ENCODE data around the gene RALB. TPM values are rescaled to one million over a fixed set of nuclear protein-coding genes. Genes with fewer than 3 reads are reported as not detected.
"Not testable (repeated sequence)": the region's sequence is repeated elsewhere in the genome, so short reads cannot be mapped to it uniquely, and the experiment has no call there.

RALB gene
- total and polyA plus RNA-seq, 7 experiments from 2014 or later: 8.7 to 119 (median 25.9) TPM

DNA sequence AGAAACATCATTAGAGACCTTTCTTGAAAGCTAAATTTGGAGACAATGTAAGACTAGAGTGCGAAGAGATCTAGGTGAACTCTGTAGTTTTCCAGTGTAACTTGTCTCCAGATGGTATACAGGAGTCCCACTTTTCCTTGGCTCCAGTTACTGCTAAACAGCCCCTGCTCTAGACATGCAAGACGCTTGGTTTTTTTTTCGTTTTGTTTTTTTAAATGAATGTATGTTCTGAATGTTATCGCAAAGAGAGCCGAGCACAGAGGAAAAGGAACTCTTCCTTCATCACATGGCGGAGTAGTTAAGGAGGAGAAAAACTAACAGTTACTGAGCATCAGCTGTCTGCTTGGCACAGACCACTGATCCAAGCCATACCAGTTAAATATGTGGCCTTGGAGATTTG, 2.4 kb downstream of the RALB start:
- POLR2A ChIA-PET: interaction anchor here (1.3 to 8.6 kb wide), 2 partner anchors 22 to 32 kb away, joined by 3 to 73 read pairs; partner anchors contain the start of gene TMEM185B
- Histone ChIP-seq H3K27ac (ENCODE audit: low read depth, low read length) (no peak overlapping the region), H3K36me3 (ENCODE audit: control insufficient read depth in 2 of 3, insufficient read depth in 3 of 3, low read length in 3 of 3) (peaks cover 0 to 4% (median 0%) of the 10 kb centered on the region in 3 experiments), H3K9me3 (ENCODE audit: control insufficient read depth in 2 of 3, low read length in 3 of 3) (no peaks in the 10 kb centered on the region), H3K4me3 (ENCODE audit: low read length) (no peak overlapping the region), H3K4me1 (ENCODE audit: control insufficient read depth in 2 of 2, insufficient read depth in 2 of 2, low read length in 2 of 2) (peaks cover 16% of the 10 kb centered on the region in 2 donors), H3K27me3 (ENCODE audit: control insufficient read depth in 2 of 2, insufficient read depth in 2 of 2, low read length in 2 of 2) (no peaks in the 10 kb centered on the region)
- H3K36me3 Mint-ChIP-seq: peaks cover 6 to 51% (median 12%) of the 10 kb centered on the region in 5 donors
- CTCF ChIA-PET: interaction anchor here (1.4 to 1.5 kb wide), 2 partner anchors 27 to 58 kb away, joined by 3 read pairs; no protein-coding TSS in a partner anchor
- peak overlapping the region in 7 of 9 donors; percentile 3 to 68 (median 42) for H3K27ac Mint-ChIP-seq
- peak overlapping the region in 9 of 10 donors; percentile 11 to 99 (median 89) for H3K4me3 Mint-ChIP-seq
- no peaks in the 10 kb centered on the region for H3K27me3 Mint-ChIP-seq
- intact Hi-C loops (cut with micrococcal nuclease): no loop called here
- ATAC-seq (no peak), DNase-seq (no peak)
- H3K9me3 Mint-ChIP-seq: peaks cover 0 to 13% (median 1%) of the 10 kb centered on the region in 11 donors
- peaks cover 41 to 71% (median 64%) of the 10 kb centered on the region in 7 donors for H3K4me1 Mint-ChIP-seq

DNA sequence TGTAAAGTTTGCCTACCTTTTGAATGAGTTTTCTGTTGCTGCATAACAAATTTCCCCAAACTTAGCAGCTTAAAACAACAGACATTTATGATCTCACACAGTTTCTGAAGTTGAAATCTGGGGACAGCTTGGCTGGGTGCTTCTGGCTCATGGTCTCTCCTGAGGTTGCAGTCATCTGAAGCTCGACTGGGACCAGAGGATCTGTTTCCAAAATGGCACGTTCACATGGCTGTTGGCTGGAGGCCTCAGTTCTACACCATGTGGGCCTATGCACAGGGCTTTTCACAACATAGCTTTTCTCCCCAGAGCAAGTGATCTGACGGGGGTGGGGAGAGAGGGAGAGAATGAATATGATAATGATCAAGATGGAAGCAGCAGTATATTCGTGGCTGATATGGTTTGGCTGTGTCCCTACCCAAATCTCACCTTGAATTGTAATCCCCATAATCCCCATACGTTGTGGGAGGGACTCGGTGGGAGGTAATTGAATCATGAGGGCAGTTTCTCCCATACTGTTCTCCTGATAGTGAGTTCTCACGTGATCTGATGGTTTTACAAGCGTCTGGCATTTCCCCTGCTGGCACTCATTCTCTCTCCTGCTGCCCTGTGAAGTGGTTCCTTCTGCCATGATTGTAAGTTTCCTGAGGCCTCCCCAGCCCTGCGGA, 3.5 kb downstream of the RALB start:
- Histone ChIP-seq H3K27ac (ENCODE audit: low read depth, low read length) (no peak overlapping the region), H3K4me3 (ENCODE audit: low read length) (no peak overlapping the region), H3K27me3 (ENCODE audit: control insufficient read depth in 2 of 2, insufficient read depth in 2 of 2, low read length in 2 of 2) (no peaks in the 10 kb centered on the region), H3K36me3 (ENCODE audit: control insufficient read depth in 2 of 3, insufficient read depth in 3 of 3, low read length in 3 of 3) (peaks cover 0 to 4% (median 0%) of the 10 kb centered on the region in 3 experiments), H3K4me1 (ENCODE audit: control insufficient read depth in 2 of 2, insufficient read depth in 2 of 2, low read length in 2 of 2) (peaks cover 16% of the 10 kb centered on the region in 2 donors), H3K9me3 (ENCODE audit: control insufficient read depth in 2 of 3, low read length in 3 of 3) (no peaks in the 10 kb centered on the region)
- H3K4me3 Mint-ChIP-seq: peak overlapping the region in 2 of 10 donors; percentile 20 to 61
- CTCF ChIA-PET: interaction anchor here (0.6 to 1.5 kb wide), 3 partner anchors 28 to 428 kb away, joined by 3 read pairs; no protein-coding TSS in a partner anchor
- H3K9me3 Mint-ChIP-seq: peaks cover 0 to 20% (median 7%) of the 10 kb centered on the region in 11 donors
- POLR2A ChIA-PET: interaction anchor here (0.9 to 8.6 kb wide), 4 partner anchors 23 to 87 kb away, joined by 3 to 73 read pairs (median 3); partner anchors contain the start of gene TMEM185B
- no peak for DNase-seq
- peak overlapping the region in 8 of 9 donors; percentile 9 to 40 (median 19) for H3K27ac Mint-ChIP-seq
- ATAC-seq: no peak
- H3K36me3 Mint-ChIP-seq: peaks cover 6 to 51% (median 18%) of the 10 kb centered on the region in 5 donors
- no peaks in the 10 kb centered on the region for H3K27me3 Mint-ChIP-seq
- intact Hi-C loops (cut with micrococcal nuclease): no loop called here
- peaks cover 41 to 64% (median 61%) of the 10 kb centered on the region in 7 donors for H3K4me1 Mint-ChIP-seq

DNA sequence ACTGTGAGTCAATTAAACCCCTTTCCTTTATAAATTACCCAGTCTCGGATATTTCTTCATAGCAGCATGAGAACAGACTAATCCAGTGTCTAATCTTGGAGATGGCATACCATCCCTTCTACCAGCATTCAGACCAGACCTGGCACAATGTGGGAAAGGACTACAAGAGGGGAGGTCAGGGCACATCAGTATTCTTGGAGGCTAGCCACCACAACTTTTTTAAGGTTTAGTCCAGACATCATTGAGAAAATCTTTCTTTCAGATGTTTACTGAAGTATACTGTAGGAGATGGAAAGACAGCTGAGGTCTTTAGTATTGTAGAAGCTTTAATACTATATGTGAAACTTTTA, 4.0 kb downstream of the RALB start:
- POLR2A ChIA-PET: interaction anchor here (0.9 to 8.6 kb wide), 2 partner anchors 23 to 87 kb away, joined by 3 to 73 read pairs; no protein-coding TSS in a partner anchor
- Histone ChIP-seq H3K4me1 (ENCODE audit: control insufficient read depth in 2 of 2, insufficient read depth in 2 of 2, low read length in 2 of 2) (peaks cover 12 to 13% of the 10 kb centered on the region in 2 donors), H3K27ac (ENCODE audit: low read depth, low read length) (no peak overlapping the region), H3K36me3 (ENCODE audit: control insufficient read depth in 2 of 3, insufficient read depth in 3 of 3, low read length in 3 of 3) (peaks cover 0 to 4% (median 0%) of the 10 kb centered on the region in 3 experiments), H3K4me3 (ENCODE audit: low read length) (no peak overlapping the region), H3K9me3 (ENCODE audit: control insufficient read depth in 2 of 3, low read length in 3 of 3) (no peaks in the 10 kb centered on the region), H3K27me3 (ENCODE audit: control insufficient read depth in 2 of 2, insufficient read depth in 2 of 2, low read length in 2 of 2) (no peaks in the 10 kb centered on the region)
- DNase-seq (no peak), ATAC-seq (no peak)
- Mint-ChIP-seq H3K4me1 (peaks cover 39 to 63% (median 58%) of the 10 kb centered on the region in 7 donors), H3K9me3 (peaks cover 0 to 20% (median 7%) of the 10 kb centered on the region in 11 donors), H3K4me3 (peak overlapping the region in 2 of 10 donors; percentile 20 to 61), H3K36me3 (peaks cover 6 to 51% (median 18%) of the 10 kb centered on the region in 5 donors), H3K27ac (peak overlapping the region in 6 of 9 donors; percentile 9 to 40 (median 26)), H3K27me3 (no peaks in the 10 kb centered on the region)
- CTCF ChIA-PET: no interaction called here
- intact Hi-C loops (cut with micrococcal nuclease): no loop called here

DNA sequence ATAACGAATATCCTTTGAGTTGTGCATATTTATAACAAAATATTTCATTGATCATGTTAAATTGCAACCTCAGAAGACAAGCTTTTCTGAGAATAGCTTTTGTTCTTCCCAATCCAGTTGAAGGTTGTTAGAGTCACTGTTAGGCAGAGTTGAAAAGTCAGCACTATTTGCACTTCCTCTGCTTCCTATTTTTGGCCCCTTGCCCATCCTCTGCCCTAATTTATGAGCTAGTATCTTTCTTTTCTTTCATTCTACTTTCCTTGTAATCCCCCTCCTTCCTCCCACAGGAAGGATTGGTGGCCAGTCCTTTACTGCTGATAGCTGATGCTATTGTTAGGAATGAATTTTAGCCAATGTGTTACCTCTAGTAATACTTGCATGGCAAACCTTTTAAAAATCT, 4.9 kb downstream of the RALB start:
- Histone ChIP-seq H3K4me1 (ENCODE audit: control insufficient read depth in 2 of 2, insufficient read depth in 2 of 2, low read length in 2 of 2) (peaks cover 8 to 9% of the 10 kb centered on the region in 2 donors), H3K9me3 (ENCODE audit: control insufficient read depth in 2 of 3, low read length in 3 of 3) (no peaks in the 10 kb centered on the region), H3K36me3 (ENCODE audit: control insufficient read depth in 2 of 3, insufficient read depth in 3 of 3, low read length in 3 of 3) (no peaks in the 10 kb centered on the region), H3K4me3 (ENCODE audit: low read length) (no peak overlapping the region), H3K27ac (ENCODE audit: low read depth, low read length) (no peak overlapping the region), H3K27me3 (ENCODE audit: control insufficient read depth in 2 of 2, insufficient read depth in 2 of 2, low read length in 2 of 2) (no peaks in the 10 kb centered on the region)
- H3K36me3 Mint-ChIP-seq: peaks cover 6 to 51% (median 18%) of the 10 kb centered on the region in 5 donors
- ChIA-PET CTCF (interaction anchor here (0.6 to 1.5 kb wide), 3 partner anchors 28 to 517 kb away, joined by 3 to 5 read pairs (median 3); no protein-coding TSS in a partner anchor), POLR2A (interaction anchor here (0.5 to 8.6 kb wide), 3 partner anchors 24 to 88 kb away, joined by 3 to 73 read pairs (median 3); no protein-coding TSS in a partner anchor)
- no peaks in the 10 kb centered on the region for H3K27me3 Mint-ChIP-seq
- H3K4me3 Mint-ChIP-seq: peak overlapping the region in 3 of 10 donors; percentile 17 to 74 (median 56)
- DNase-seq (no peak), ATAC-seq (no peak)
- H3K4me1 Mint-ChIP-seq: peaks cover 35 to 55% (median 52%) of the 10 kb centered on the region in 7 donors
- intact Hi-C loops (cut with micrococcal nuclease): no loop called here
- H3K9me3 Mint-ChIP-seq: peaks cover 0 to 20% (median 7%) of the 10 kb centered on the region in 11 donors
- H3K27ac Mint-ChIP-seq: peak overlapping the region in 2 of 9 donors; percentile 43 to 62

DNA sequence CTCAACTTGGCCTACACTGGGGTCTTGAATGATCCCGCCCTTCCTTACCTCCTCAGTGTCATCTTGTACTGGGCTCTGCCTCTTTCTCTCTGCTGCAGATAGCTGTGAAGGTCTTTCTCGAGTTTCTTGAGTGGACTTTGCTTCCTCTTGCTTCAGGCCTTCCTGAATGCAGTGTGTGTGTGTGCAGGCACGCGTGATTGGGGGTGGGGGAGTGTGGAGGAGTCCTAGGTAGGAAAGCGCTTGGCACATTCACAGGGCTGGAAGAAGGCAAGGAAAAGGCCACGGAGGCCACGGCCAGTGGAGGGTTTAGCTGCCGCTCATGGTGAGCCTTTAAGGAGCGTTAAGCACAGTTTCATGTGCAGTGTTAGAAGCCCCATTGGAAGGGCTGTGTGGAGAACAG, 5.5 kb downstream of the RALB start:
- CTCF ChIA-PET: interaction anchor here (0.6 to 1.5 kb wide), 3 partner anchors 27 to 517 kb away, joined by 3 to 5 read pairs (median 3); no protein-coding TSS in a partner anchor
- Mint-ChIP-seq H3K4me1 (peaks cover 35 to 54% (median 52%) of the 10 kb centered on the region in 7 donors), H3K36me3 (peaks cover 6 to 51% (median 18%) of the 10 kb centered on the region in 5 donors), H3K9me3 (peaks cover 0 to 20% (median 7%) of the 10 kb centered on the region in 11 donors), H3K27me3 (no peaks in the 10 kb centered on the region), H3K27ac (peak overlapping the region in 2 of 9 donors; percentile 23 to 62), H3K4me3 (peak overlapping the region in 2 of 10 donors; percentile 17 to 74)
- POLR2A ChIA-PET: interaction anchor here (0.6 to 8.6 kb wide), 3 partner anchors 25 to 148 kb away, joined by 3 to 73 read pairs (median 3); no protein-coding TSS in a partner anchor
- Histone ChIP-seq H3K9me3 (ENCODE audit: control insufficient read depth in 2 of 3, low read length in 3 of 3) (no peaks in the 10 kb centered on the region), H3K36me3 (ENCODE audit: control insufficient read depth in 2 of 3, insufficient read depth in 3 of 3, low read length in 3 of 3) (no peaks in the 10 kb centered on the region), H3K4me1 (ENCODE audit: control insufficient read depth in 2 of 2, insufficient read depth in 2 of 2, low read length in 2 of 2) (peaks cover 8 to 9% of the 10 kb centered on the region in 2 donors), H3K27ac (ENCODE audit: low read depth, low read length) (no peak overlapping the region), H3K4me3 (ENCODE audit: low read length) (no peak overlapping the region), H3K27me3 (ENCODE audit: control insufficient read depth in 2 of 2, insufficient read depth in 2 of 2, low read length in 2 of 2) (no peaks in the 10 kb centered on the region)
- no peak for ATAC-seq
- no peak for DNase-seq
- intact Hi-C loops (cut with micrococcal nuclease): no loop called here

DNA sequence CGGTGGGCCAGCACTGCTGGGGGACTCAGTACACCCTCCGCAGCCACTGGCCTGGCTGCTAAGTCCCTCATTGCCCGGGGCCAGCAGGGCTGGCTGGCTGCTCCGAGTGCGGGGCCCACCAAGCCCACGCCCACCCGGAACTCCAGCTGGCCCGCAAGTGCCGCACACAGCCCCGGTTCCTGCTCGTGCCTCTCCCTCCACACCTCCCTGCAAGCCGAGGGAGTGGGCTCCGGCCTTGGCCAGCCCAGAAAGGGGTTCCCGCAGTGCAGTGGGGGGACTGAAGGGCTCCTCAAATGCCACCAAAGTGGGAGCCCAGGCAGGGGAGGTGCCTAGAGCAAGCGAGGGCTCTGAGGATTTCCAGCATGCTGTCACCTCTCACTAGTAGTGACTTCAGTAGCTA, 7.3 kb downstream of the RALB start:
- POLR2A ChIA-PET: interaction anchor here (1.5 kb wide), 1 partner anchor 28 kb away, joined by 3 read pairs; no protein-coding TSS in a partner anchor
- Mint-ChIP-seq H3K4me1 (peaks cover 29 to 44% (median 41%) of the 10 kb centered on the region in 7 donors), H3K9me3 (peaks cover 0 to 20% (median 7%) of the 10 kb centered on the region in 11 donors), H3K36me3 (peaks cover 6 to 45% (median 18%) of the 10 kb centered on the region in 5 donors)
- DNase-seq; H3K9me3 ChIP-seq (ENCODE audit: control insufficient read depth in 2 of 3, low read length in 3 of 3); H3K4me3 ChIP-seq (ENCODE audit: low read length); CTCF ChIA-PET; H3K4me3 Mint-ChIP-seq; H3K27ac Mint-ChIP-seq; intact Hi-C loops (cut with micrococcal nuclease); H3K27ac ChIP-seq (ENCODE audit: low read depth, low read length); H3K27me3 Mint-ChIP-seq; ATAC-seq; H3K4me1 ChIP-seq (ENCODE audit: control insufficient read depth in 2 of 2, insufficient read depth in 2 of 2, low read length in 2 of 2); H3K27me3 ChIP-seq (ENCODE audit: control insufficient read depth in 2 of 2, insufficient read depth in 2 of 2, low read length in 2 of 2); H3K36me3 ChIP-seq (ENCODE audit: control insufficient read depth in 2 of 3, insufficient read depth in 3 of 3, low read length in 3 of 3): not testable (repeated sequence)

All from naive thymus-derived CD4-positive, alpha-beta T cell (primary cell).